ENCODE results near the gene TMED3. TPM values are rescaled to one million over a fixed set of nuclear protein-coding genes. Genes with fewer than 3 reads are reported as not detected.

The TMED3 gene
- total and polyA plus RNA-seq, 9 of the 15 experiments (the other 6 are each of a cell fraction or from before 2014, with no cell fraction given), result 6.1 to 89.6 (median 51.4) TPM

- TF ChIP-seq, protein P1, sequence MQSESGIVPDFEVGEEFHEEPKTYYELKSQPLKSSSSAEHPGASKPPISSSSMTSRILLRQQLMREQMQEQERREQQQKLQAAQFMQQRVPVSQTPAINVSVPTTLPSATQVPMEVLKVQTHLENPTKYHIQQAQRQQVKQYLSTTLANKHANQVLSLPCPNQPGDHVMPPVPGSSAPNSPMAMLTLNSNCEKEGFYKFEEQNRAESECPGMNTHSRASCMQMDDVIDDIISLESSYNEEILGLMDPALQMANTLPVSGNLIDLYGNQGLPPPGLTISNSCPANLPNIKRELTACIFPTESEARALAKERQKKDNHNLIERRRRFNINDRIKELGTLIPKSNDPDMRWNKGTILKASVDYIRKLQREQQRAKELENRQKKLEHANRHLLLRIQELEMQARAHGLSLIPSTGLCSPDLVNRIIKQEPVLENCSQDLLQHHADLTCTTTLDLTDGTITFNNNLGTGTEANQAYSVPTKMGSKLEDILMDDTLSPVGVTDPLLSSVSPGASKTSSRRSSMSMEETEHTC (IDR thresholded peaks at IDR 0.05), result no peak
- no peak for TF ChIP-seq KAT7 (CRISPR knock-in tag; IDR thresholded peaks at IDR 0.05; ENCODE audit: borderline replicate concordance)
- TF ChIP-seq SREBF1 (IDR thresholded peaks at IDR 0.05; ENCODE audit: borderline replicate concordance, low read depth, low read length), result no peak
- no peak for TF ChIP-seq ZNF280A (IDR thresholded peaks at IDR 0.05; ENCODE audit: low read depth, partially characterized antibody)
- no peak for TF ChIP-seq GMEB1 (CRISPR knock-in tag; IDR thresholded peaks at IDR 0.05)
- no peak for TF ChIP-seq CUX1 (CRISPR knock-in tag; IDR thresholded peaks at IDR 0.05)
- no peak for TF ChIP-seq FOXA1 (IDR thresholded peaks at IDR 0.05; ENCODE audit: borderline replicate concordance)
- TF ChIP-seq ETS2 (tag; IDR thresholded peaks at IDR 0.05; ENCODE audit: borderline replicate concordance, poor library complexity, severe bottlenecking), result no peak
- TF ChIP-seq KLF13 (tag; IDR thresholded peaks at IDR 0.05; ENCODE audit: borderline replicate concordance, low read depth), result no peak
- no peak for TF ChIP-seq ESRRA (IDR thresholded peaks at IDR 0.05; ENCODE audit: borderline replicate concordance, low read depth)
- TF ChIP-seq MCM3 (IDR thresholded peaks at IDR 0.05), result no peak
- TF ChIP-seq POLR2AphosphoS5 (IDR thresholded peaks at IDR 0.05; ENCODE audit: control insufficient read depth, insufficient read depth, low read depth, low read length), result peak; percentile 50; the same call in 1 of the 2 replicates
Observed at GRCh38 chr15:79310985-79311900, at the start of gene TMED3 (continued).
